Kidney (tissue), 14 donors: ENCODE data around the gene CNPY2. TPM values are rescaled to one million over a fixed set of nuclear protein-coding genes. Genes with fewer than 3 reads are reported as not detected.

Experiments
- DNase-seq, 5 donors: peaks; one replicate each; pipeline ENCODE4 v3.0.0-alpha.2; 2013 to 2020
- FAIRE-seq: peaks from 2 replicates; lab custom pipeline; 2012; peaks lifted over from hg19 to GRCh38; lab: Jason Lieb, UNC
- H3K27ac ChIP-seq, 2 donors: one replicate each; pipeline ENCODE4 v1.7.0; 2013; ENCODE audit warnings: low read depth in 2 of 2, low read length in 2 of 2, inconsistent platforms in 1 of 2
- H3K27me3 ChIP-seq: one replicate; pipeline ENCODE4 v1.7.1; 2013; ENCODE audit warnings: low read length, inconsistent platforms; ENCODE audit not compliant: control insufficient read depth, insufficient read depth
- H3K36me3 ChIP-seq, 3 donors: one replicate each; pipeline versions ENCODE4 v1.7.0 to v1.7.1; 2013; ENCODE audit warnings: low read length in 3 of 3, control low read depth in 1 of 3, inconsistent platforms in 1 of 3; ENCODE audit not compliant: insufficient read depth in 3 of 3, control insufficient read depth in 2 of 3
- H3K4me1 ChIP-seq, 3 donors: one replicate each; pipeline versions ENCODE4 v1.7.0 to v1.7.1; 2013; ENCODE audit warnings: low read length in 3 of 3, inconsistent platforms in 1 of 3, low read depth in 1 of 3; ENCODE audit not compliant: control insufficient read depth in 2 of 3, insufficient read depth in 2 of 3
- H3K4me3 ChIP-seq, 3 donors: one replicate each; pipeline versions ENCODE4 v1.7.0 to v1.8.1; 2013; ENCODE audit warnings: low read length in 3 of 3, control low read depth in 1 of 3, inconsistent platforms in 1 of 3
- H3K9ac ChIP-seq, 3 donors: one replicate each; pipeline versions ENCODE4 v1.7.0 to v1.7.1; 2013; ENCODE audit warnings: low read length in 3 of 3, control low read depth in 1 of 3, inconsistent platforms in 1 of 3
- H3K9me3 ChIP-seq, 3 donors: one replicate each; pipeline versions ENCODE4 v1.7.0 to v1.7.1; 2013; ENCODE audit warnings: low read length in 3 of 3, control low read depth in 1 of 3, inconsistent platforms in 1 of 3; ENCODE audit not compliant: control insufficient read depth in 2 of 3, insufficient read depth in 1 of 3
- CTCF ChIP-seq: IDR thresholded peaks from 3 replicates; pipeline ENCODE4 v1.5.1; 2012; ENCODE audit warnings: mild to moderate bottlenecking, moderate library complexity, borderline replicate concordance; ENCODE audit not compliant: insufficient read depth; ENCODE audit errors: extremely low read depth
- intact Hi-C: fragments of 100-400 bp; cut with DNase I; formaldehyde crosslinking; loops from one replicate; pipeline ENCODE4 v1.11.1; 2022
- polyA plus RNA-seq: library from polyadenylated mRNA; stranded (reverse); fragments of 350-450 nt; fragmentation: Illumina TruSeq; extraction: RNeasy Lipid Tissue Mini Kit (QIAGEN cat#74804); gene quantifications from one replicate; pipeline ENCODE4 v1.2.3, GENCODE V29; 2014; ENCODE audit warnings: low read depth, low replicate concordance; ENCODE audit not compliant: insufficient read depth
- total RNA-seq: library from RNA; stranded (reverse); fragmentation: NEBNext Ultra II Directional; extraction: Animal tissue kit (Norgen Biotek cat#: 25700); gene quantifications from one replicate; pipeline ENCODE4 v1.2.1, GENCODE V29; 2021
- donor health status: control.
- donor health status: control.
- donor health status: control.
- donor health status: control.
- donor health status: control.
- donor health status: DM: yes; HTN: yes; CAD: no.
- donor health status: Normal renal cell carcinoma (clear cell type).

Gene CNPY2
- total and polyA plus RNA-seq, 2 donors from 2014 or later: 112 to 156 TPM

- intact Hi-C loops: no loop called here
- Histone ChIP-seq H3K36me3 (no peaks in the 10 kb centered on the region), H3K4me3 (peak overlapping the region; percentile 80 to 93 (median 87)), H3K9ac (peak overlapping the region; percentile 64 to 92 (median 85)), H3K27me3 (no peaks in the 10 kb centered on the region), H3K27ac (peak overlapping the region; percentile 88 to 97), H3K9me3 (no peaks in the 10 kb centered on the region), H3K4me1 (peaks cover 0 to 7% (median 6%) of the 10 kb centered on the region in 3 donors)
- DNase-seq (no peak), FAIRE-seq (no peak)
- no peak for TF ChIP-seq CTCF
These were observed 18.7 kb upstream of the CNPY2 start for GRCh38 chr12:56334490-56334793.

- peak; percentile 45 for FAIRE-seq
- intact Hi-C loops: no loop called here
- peak; percentile 43 for TF ChIP-seq CTCF
These were observed 18.1 kb upstream of the CNPY2 start, which contains the start of gene PAN2 for GRCh38 chr12:56333679-56334489. PAN2 (minus strand) TSS chr12:56334000; CDS start chr12:56333094, 906 bp downstream.

GRCh38 chr12:56333197-56333678, 17.4 kb upstream of the CNPY2 start:
- no peaks in the 10 kb centered on the region for H3K36me3 ChIP-seq
- H3K4me1 ChIP-seq: peaks cover 0 to 7% (median 6%) of the 10 kb centered on the region in 3 donors
- DNase-seq (no peak), FAIRE-seq (no peak)
- H3K9me3 ChIP-seq: no peaks in the 10 kb centered on the region
- no peaks in the 10 kb centered on the region for H3K27me3 ChIP-seq
- intact Hi-C loops: no loop called here
- H3K9ac ChIP-seq: peak overlapping the region; percentile 73 to 91 (median 85)
- peak overlapping the region; percentile 80 to 93 (median 87) for H3K4me3 ChIP-seq
- peak overlapping the region; percentile 88 to 97 for H3K27ac ChIP-seq
- no peak for TF ChIP-seq CTCF

More at GRCh38 chr12:56333679-56334489, 18.1 kb upstream of the CNPY2 start, which contains the start of gene PAN2:
- Histone ChIP-seq H3K4me3 (peak within 1 kb of the TSS; percentile 80 to 93 (median 87)), H3K27me3 (no peaks in the 10 kb centered on the region), H3K9me3 (no peaks in the 10 kb centered on the region), H3K27ac (peak within 1 kb of the TSS; percentile 88 to 97), H3K36me3 (no peaks in the 10 kb centered on the region), H3K4me1 (peaks cover 0 to 7% (median 6%) of the 10 kb centered on the region in 3 donors), H3K9ac (peak within 1 kb of the TSS; percentile 73 to 92 (median 85))
- DNase-seq: peak; percentile 97 to 99 (median 98)
